ENCODE results near the gene CWC27.
"Not testable (repeated sequence)": the region's sequence is repeated elsewhere in the genome, so short reads cannot be mapped to it uniquely, and the experiment has no call there.

Gene CWC27

GRCh38 chr5:64788156-64788555, 19.4 kb downstream of the CWC27 start:
- no peak for DNase-seq (ENCODE audit: low spot score)

- DNase-seq (ENCODE audit: low spot score) = no peak
Observed at GRCh38 chr5:64789457-64789856, 20.7 kb downstream of the CWC27 start.

- no peak for DNase-seq (ENCODE audit: low spot score)
Observed at GRCh38 chr5:64790210-64790609, 21.5 kb downstream of the CWC27 start.

GRCh38 chr5:64792469-64792868, 23.7 kb downstream of the CWC27 start:
- peak; percentile 58 for DNase-seq (ENCODE audit: low spot score)

GRCh38 chr5:64794053-64794770, 25.5 kb downstream of the CWC27 start:
- no peak for DNase-seq (ENCODE audit: low spot score)

GRCh38 chr5:64796301-64796700, 27.6 kb downstream of the CWC27 start:
- no peak for DNase-seq (ENCODE audit: low spot score)

- no peak for DNase-seq (ENCODE audit: low spot score)
Observed at GRCh38 chr5:64800926-64801325, 32.2 kb downstream of the CWC27 start.

GRCh38 chr5:64806537-64806936, 37.8 kb downstream of the CWC27 start:
- no peak for DNase-seq (ENCODE audit: low spot score)

GRCh38 chr5:64807520-64807919, 38.8 kb downstream of the CWC27 start:
- no peak for DNase-seq (ENCODE audit: low spot score)

- peak; percentile 50 for DNase-seq (ENCODE audit: low spot score)
Observed at GRCh38 chr5:64811050-64811640, 42.4 kb downstream of the CWC27 start.

GRCh38 chr5:64814073-64814472, 45.3 kb downstream of the CWC27 start:
- DNase-seq (ENCODE audit: low spot score) = no peak

- DNase-seq (ENCODE audit: low spot score) = no peak
Observed at GRCh38 chr5:64818245-64818644, 49.5 kb downstream of the CWC27 start.

GRCh38 chr5:64819345-64819744, 50.6 kb downstream of the CWC27 start:
- DNase-seq (ENCODE audit: low spot score) = not testable (repeated sequence)

- no peak for DNase-seq (ENCODE audit: low spot score)
Observed at GRCh38 chr5:64822320-64822719, 53.6 kb downstream of the CWC27 start.

GRCh38 chr5:64826541-64826940, 57.8 kb downstream of the CWC27 start:
- no peak for DNase-seq (ENCODE audit: low spot score)

- no peak for DNase-seq (ENCODE audit: low spot score)
Observed at GRCh38 chr5:64827703-64828102, 59.0 kb downstream of the CWC27 start.

GRCh38 chr5:64830650-64831049, 61.9 kb downstream of the CWC27 start:
- DNase-seq (ENCODE audit: low spot score) = not testable (repeated sequence)

GRCh38 chr5:64831996-64832395, 63.3 kb downstream of the CWC27 start:
- no peak for DNase-seq (ENCODE audit: low spot score)

- DNase-seq (ENCODE audit: low spot score) = no peak
Observed at GRCh38 chr5:64834037-64834436, 65.3 kb downstream of the CWC27 start.

GRCh38 chr5:64834611-64835010, 65.9 kb downstream of the CWC27 start:
- no peak for DNase-seq (ENCODE audit: low spot score)

- no peak for DNase-seq (ENCODE audit: low spot score)
Observed at GRCh38 chr5:64835266-64835665, 66.5 kb downstream of the CWC27 start.

GRCh38 chr5:64836190-64836755, 67.5 kb downstream of the CWC27 start:
- no peak for DNase-seq (ENCODE audit: low spot score)

- DNase-seq (ENCODE audit: low spot score) = no peak
Observed at GRCh38 chr5:64836786-64837185, 68.1 kb downstream of the CWC27 start.

GRCh38 chr5:64838376-64838775, 69.6 kb downstream of the CWC27 start:
- no peak for DNase-seq (ENCODE audit: low spot score)

All from LoVo (cell line).